ELR (cell line): Measurements from ENCODE around the gene ASPRV1.
"Not testable (repeated sequence)": the region's sequence is repeated elsewhere in the genome, so short reads cannot be mapped to it uniquely, and the experiment has no call there.

Experiments used
- DNase-seq: peaks from one replicate; pipeline ENCODE4 v3.0.0-alpha.2; 2015; ENCODE audit warnings: low read depth

ASPRV1 gene

GRCh38 chr2:69960821-69961220, 610 bp downstream of the ASPRV1 start:
- DNase-seq: no peak

GRCh38 chr2:69959425-69959824, 2.0 kb downstream of the ASPRV1 start:
- no peak for DNase-seq

- DNase-seq: no peak
These were observed 3.0 kb downstream of the ASPRV1 start for GRCh38 chr2:69958480-69958879.

DNA sequence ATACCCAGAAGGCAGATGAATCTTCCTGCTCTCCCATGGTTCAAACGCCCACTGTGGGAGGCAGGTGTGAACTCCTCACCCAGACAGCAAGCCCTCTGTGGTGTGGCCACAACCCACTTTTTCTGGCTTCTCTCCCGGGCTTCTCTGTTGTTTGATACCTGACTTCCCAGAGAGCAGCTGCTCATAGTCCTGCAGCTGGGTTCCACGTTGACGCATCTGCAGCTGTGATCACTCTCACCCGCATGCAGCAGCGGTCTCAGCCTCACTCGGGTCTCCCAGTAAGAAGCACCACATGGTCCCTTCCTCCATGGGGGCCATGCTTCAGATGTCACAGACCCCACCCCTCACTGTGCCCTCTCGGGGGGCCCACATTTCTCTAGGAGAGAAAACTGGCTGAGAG, 3.5 kb downstream of the ASPRV1 start:
- DNase-seq: no peak

GRCh38 chr2:69956475-69956979, 4.9 kb downstream of the ASPRV1 start:
- DNase-seq: no peak

DNA sequence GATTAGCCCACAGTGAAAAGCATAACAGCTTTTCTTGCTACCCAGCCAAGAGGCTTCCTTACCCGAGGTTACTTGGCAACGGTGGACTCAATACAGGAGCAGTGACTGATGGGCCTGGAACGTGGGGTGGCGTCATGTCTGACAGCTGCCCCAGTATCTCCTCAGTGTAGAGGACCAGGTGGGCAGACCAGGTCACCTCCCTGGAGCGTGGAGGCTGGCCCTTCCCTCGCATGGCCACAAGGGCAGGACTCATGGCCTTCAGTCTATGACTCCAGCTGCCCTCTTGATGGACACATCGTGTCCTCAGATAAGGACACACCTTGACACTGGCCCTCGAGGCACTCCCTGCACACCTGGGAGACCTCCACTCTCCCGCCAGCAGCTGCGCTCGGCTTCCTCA, 6.4 kb downstream of the ASPRV1 start:
- no peak for DNase-seq

DNA sequence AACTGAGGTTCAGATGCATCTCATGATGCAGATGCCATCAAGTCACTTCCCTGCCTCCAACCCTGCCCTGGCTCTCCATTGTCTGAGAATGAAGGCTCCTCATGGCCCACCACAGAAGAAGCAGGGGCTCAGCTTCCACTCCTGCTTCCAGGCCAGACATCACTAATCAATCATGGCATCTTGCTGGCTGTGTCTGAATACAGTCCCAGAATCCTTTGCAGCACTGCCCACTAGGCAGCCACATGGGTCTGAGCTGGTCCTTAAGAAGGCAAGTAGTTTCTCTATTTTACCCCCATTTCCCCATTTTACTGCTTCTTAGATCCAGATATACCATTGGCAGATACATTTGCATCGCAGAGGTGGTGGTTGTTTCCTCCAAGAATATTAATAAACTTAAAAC, 7.3 kb downstream of the ASPRV1 start:
- DNase-seq: no peak

- no peak for DNase-seq
These were observed 8.9 kb downstream of the ASPRV1 start for GRCh38 chr2:69952336-69953115.

GRCh38 chr2:69950671-69951070, 10.8 kb downstream of the ASPRV1 start:
- not testable (repeated sequence) for DNase-seq

- DNase-seq: no peak
These were observed 11.2 kb downstream of the ASPRV1 start for GRCh38 chr2:69950241-69950640.

DNA sequence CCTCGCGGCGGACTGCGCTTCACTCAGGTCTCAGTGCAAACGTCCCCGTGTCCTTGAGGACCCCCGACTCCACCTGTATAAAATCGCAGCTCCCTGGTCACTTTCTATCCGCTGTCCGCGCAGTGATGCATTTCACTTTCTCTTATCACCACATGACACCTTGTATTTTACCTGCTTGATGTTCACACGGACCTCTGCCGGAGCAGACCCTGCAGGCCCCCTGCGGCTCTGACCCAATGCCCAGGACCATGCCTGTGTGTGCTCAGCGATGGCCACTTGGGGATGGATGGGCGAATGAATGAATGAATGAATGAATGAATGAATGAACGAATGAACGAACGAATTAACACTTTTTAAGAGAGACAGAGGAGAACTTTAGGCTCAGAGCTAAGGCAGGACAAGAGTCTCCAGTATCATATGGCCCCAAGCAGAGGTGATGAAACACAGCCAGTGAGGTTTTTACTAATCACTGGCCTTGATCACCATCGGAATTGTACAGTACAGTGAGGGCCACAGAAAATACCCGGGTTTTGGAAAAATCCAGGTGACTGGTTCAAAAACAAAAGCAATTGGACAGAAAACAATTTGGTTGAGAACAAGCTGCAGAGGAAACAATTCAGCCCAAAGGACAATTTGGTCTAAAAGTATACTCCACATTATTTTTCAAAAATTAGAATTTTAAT, 12.3 kb downstream of the ASPRV1 start:
- no peak for DNase-seq

- DNase-seq: no peak
These were observed 13.1 kb downstream of the ASPRV1 start for GRCh38 chr2:69948032-69948962.

GRCh38 chr2:69947325-69947931, 14.0 kb downstream of the ASPRV1 start:
- no peak for DNase-seq

GRCh38 chr2:69946351-69947324, 14.8 kb downstream of the ASPRV1 start:
- DNase-seq: peak; percentile 89

DNA sequence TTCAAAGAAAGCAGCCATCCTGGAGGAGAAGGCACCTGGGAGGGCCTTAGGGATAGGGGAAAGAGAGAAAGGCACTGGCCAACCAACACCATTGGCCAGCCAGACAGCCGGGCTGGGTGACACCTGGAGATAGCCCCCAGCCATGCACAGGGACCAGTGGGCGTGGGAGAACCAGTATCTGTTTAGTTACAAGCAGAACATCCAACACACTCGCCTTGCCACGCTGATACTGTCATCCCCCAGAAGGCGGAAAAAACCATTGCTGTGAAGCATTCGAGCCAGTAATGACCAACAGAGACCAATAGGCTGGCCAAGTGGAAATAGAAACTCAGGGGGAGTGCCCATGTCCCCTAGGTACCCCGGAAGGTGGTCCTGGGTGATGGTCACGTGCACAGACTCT, 15.5 kb downstream of the ASPRV1 start:
- no peak for DNase-seq

- peak; percentile 31 for DNase-seq
These were observed 16.0 kb downstream of the ASPRV1 start for GRCh38 chr2:69945441-69945840.

DNA sequence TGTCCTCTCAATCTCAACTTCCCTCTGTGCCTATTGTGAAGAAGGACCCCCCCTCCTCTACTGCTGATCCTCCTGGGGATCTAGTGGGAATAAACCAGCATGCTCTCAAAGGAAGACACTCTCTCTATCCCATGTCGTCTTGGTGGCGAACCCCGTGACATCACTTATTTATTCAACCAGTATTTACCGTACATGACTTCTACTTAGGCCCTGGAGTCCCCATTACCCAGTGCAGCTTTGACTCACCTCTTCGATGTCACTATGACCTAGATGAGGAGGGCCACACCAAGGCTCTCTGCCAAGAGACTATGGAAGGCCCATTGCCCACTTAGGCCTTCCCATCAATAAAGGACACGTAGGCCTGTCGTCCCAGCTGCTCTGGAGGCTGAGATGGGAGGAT, 16.7 kb downstream of the ASPRV1 start:
- no peak for DNase-seq

DNA sequence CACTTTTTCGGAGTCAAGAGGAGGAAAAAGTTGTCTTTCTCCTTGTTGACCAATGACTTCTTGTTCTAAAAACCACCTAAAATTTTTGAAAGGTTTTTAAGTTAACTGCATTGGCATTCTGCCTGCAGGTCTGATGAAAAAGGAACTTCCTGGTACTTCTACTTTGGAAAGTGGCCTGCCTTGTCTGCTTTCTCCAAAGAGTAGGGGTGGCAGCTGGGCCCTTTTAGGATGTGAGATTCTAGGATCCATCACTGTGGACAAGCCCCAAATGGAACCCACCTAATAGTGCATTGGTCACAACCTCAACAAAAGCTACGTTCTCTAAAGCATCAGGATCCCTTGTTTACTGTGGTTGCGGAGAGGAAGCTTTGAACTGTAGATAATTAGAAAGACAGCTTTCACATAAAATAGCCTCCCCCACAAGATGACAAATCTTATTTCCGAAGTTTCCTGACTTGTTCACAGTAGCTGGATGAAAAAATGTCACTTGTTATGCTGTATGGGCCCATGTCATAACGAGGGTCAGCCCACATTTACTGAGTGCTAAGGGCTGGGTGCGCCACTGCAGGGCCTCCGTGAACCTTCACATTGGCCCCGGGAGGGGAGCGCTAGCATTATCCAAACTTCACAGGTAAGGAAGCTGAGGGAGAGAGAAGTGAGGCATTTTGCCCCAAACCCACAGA, 17.4 kb downstream of the ASPRV1 start:
- no peak for DNase-seq

DNA sequence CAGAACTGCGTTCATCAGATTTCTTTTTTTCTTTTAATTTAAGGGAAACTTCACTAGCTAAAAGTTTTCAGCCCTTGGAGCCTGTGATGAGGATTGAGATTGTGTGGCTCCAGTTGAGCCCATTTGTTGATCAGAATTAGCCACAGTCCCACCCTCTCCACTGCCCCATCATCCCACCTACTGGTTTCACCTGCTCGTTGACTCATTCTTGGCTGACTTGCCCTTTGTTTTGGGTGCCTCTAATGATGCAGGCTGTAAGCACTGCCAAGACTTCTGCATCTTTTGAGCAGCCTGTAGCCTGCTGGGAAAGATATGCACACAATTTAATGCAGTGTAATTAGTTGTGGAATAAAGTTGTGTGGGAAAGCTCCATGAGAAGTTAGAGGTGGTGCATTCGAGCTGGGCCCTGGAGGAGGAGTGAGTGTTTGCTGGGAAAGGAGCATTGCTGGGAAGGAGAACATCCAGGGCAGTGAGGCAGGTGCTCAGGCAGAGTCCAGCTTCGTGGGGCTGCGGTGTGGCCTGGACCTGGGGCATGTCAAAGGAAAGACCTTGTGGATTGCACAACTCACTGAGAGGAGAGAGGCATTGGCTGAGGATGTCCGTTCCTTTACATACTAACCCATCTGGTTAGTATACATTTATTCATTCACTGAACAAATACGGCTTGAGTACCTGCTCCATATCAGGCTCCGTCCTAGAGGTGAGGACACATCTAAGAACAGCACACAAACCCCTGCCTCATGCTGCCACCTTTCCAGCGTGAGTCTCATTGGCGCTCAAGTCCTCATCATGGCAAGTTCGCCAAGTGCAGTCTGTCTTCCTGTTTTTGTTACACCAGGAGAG, 18.2 kb downstream of the ASPRV1 start:
- DNase-seq: no peak
